Ureter (tissue), 1 donor: ENCODE measurements around the gene ZNF679. TPM values are rescaled to one million over a fixed set of nuclear protein-coding genes. Genes with fewer than 3 reads are reported as not detected.
A peak's percentile ranks its signal among the peaks of the same experiment; 100 is the strongest.
"Not testable (repeated sequence)": the region's sequence is repeated elsewhere in the genome, so short reads cannot be mapped to it uniquely, and the experiment has no call there.

Experiments
- DNase-seq: peaks from one replicate; pipeline ENCODE4 v3.0.0-alpha.2; 2020; ENCODE audit warnings: low spot score
- total RNA-seq: library from RNA; stranded (reverse); gene quantifications from one replicate; pipeline ENCODE4 v1.2.4, GENCODE V29; 2023
- donor health status: DM: yes; HTN: yes; CAD: no.

Gene ZNF679
- total RNA-seq, 1 donor from 2014 or later, result not detected

DNA sequence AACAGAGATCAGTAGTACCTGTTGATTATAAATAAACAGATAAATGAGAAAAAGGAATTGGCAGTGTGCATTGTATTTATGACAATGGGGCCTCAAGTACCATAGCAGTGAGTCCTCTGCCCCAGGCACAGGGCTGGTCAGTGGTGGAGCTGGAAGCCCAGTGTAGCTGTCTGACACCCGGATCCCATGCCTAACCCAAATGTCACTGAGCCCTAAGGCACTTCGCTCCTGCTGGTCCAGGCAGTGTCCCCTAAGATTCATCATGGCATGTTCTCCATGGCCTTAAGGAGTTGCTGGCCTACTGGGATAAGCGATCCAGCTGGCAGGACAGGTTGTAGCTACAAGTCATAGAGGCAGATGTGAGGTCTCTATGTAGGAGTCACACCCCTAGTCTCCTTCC, 82.2 kb downstream of the ZNF679 start:
- DNase-seq, result no peak

DNA sequence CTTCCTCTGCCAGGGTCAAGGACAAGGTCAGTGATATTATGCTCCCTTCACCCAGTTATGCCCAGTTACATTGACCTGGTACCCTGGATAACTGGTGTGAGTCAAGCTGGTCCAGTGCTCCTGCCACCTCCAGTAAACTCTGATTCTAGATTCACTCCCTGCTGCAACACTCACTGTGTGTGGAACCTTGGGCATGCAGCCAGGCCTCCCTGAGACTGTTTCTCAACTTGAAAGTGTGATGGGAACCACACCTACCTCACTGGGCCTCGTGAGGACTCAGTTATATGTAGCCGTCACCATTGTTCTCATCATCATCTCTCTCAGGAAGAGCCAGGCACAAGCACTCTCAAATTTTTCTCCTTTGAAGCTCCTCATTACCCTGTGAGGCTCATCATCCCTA, 84.6 kb downstream of the ZNF679 start:
- no peak for DNase-seq

DNA sequence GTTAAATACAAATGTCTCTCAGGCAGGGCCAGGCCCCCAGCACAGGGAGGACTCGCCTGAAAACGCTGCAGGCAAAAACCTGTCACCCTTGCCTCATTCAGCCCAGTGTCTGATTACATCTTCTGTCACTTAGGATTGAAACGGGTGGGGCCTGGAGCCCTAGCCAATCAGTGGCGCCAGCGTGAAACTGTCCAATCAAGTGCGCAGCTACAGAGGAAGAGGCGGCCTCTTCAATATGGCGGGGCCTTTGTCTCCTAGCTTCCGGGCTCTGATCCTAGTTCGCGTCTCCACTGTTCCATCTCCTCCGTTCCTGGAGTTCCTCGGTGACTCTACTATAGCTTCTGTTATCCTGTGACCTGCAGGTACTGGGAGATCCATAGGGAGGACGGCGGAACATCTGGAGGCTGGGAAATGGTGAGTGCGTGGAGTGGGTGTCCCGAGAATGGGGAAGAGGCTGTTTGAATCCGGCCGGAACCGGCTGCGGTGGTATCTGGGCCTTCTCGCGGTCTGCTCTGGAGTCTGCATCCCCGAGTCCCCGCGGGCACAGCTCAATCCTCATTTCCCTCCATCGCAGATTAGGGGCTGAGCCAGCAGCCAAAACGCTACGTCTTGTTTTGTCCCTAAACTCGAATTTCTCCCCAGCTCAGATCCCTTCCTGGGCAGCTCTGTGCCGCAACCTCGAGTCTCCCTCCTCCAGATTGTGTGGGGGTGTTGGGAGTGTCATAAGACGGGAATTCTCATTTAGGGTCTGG, 85.6 kb downstream of the ZNF679 start, which contains the start of gene ZNF736:
ZNF736 (plus strand) TSS at position 222 of the 752 bp plus-strand sequence; CDS start at position 412, 190 bp downstream.
- peak; percentile 94 for DNase-seq

DNA sequence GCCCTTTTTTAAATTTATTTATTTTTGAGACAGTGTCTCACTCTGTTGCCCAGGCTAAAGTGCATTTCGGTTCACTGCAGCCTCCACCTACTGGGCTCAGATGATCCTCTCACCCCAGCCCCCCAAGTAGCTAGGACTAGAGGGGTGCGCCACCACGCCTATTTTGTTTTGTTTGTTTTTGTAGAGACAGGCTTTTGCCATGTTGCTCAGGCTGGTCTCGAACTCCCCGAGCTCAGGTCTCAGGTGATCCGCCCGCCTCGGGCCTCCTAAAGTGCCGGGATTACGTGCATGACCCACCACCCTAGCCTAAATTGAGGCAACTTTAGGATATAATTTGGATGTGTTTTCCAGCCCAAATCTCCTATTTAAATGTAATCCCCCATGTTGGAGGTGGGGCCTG, 86.3 kb downstream of the ZNF679 start:
- no peak for DNase-seq

DNA sequence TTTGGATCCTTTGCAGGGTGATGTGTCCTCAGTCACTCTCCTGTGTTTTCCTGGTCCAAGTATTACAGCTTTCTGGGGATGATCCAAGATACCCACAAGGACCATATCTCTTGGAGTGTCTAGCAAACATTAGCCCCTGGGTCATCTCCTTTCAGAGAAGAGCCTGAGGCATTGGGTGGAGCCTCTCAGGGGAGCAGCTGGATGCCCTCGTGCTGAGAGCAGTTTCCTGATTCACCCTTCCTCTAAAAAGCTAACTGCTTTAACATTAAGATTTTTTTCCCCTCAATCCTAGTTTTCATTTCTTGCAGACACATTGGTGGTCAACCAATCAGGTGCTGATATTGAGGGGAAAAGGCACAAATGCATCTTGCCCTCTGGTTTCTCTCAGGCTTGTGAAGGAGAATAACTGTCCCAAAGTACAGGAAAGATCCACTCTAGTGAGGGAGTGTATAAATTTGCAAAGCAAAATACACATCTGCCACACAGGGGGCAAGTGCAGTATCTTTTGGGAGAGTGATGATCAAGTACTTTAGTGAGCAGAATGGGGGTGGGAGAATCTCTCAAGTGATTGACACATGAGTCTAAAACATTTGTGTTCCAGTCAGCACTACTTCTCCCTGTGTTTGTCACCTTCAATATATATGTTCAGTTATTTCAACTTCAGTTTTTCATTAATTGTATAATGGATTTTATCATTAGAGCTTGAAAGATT, 87.9 kb downstream of the ZNF679 start:
- not testable (repeated sequence) for DNase-seq

Other genes with a start within 250 kb of the ZNF679 start
- not detected for gene ZNF722, start 229.6 kb upstream of the ZNF679 start, total RNA-seq
- gene ZNF727, start 183.0 kb upstream of the ZNF679 start, total RNA-seq, result 13.5 TPM
- gene ZNF735, start 21.3 kb upstream of the ZNF679 start, total RNA-seq, result not detected
- gene ZNF736, start 85.5 kb downstream of the ZNF679 start, total RNA-seq, result 32.5 TPM